ENCODE measurements around the gene PDPK1.

- no peak for TF ChIP-seq CTCF (IDR thresholded peaks at IDR 0.05)
- no peak for TF ChIP-seq ZFX (IDR thresholded peaks at IDR 0.05; ENCODE audit: borderline replicate concordance)
Measured at GRCh38 chr16:2499454-2499853, 38.4 kb upstream of the PDPK1 start.
